ENCODE results near the gene SIK2. TPM values are rescaled to one million over a fixed set of nuclear protein-coding genes. Genes with fewer than 3 reads are reported as not detected.

Gene SIK2
- total and polyA plus RNA-seq, 2 donors (not counting 1 experiment from before 2014, with no cell fraction given): 4.9 to 21.8 TPM

- H3K4me2 ChIP-seq (replicated peaks; ENCODE audit: low read depth, low read length, poor library complexity, severe bottlenecking): no peak overlapping the region
- H4K20me1 ChIP-seq (ENCODE audit: control insufficient read depth, insufficient read depth, low read length, poor library complexity, severe bottlenecking): no peaks in the 10 kb centered on the region
- DNase-seq (no peak), ATAC-seq (ENCODE audit: low read depth) (no peak)
- intact Hi-C loops (cut with micrococcal nuclease): no loop called here
- H3K27ac ChIP-seq (ENCODE audit: low read length in 2 of 2): no peak overlapping the region
- Mint-ChIP-seq H3K27ac (no peak overlapping the region), H3K4me3 (no peak overlapping the region), H3K27me3 (no peaks in the 10 kb centered on the region), H3K4me1 (peaks cover 16% of the 10 kb centered on the region), H3K9me3 (ENCODE audit: insufficient read depth) (no peaks in the 10 kb centered on the region)
- peaks cover 0 to 19% of the 10 kb centered on the region in 2 experiments for H3K36me3 ChIP-seq (replicated peaks in 1 of 2; ENCODE audit: control extremely low read depth in 1 of 2, control insufficient read depth in 1 of 2, extremely low read depth in 1 of 2, insufficient read depth in 2 of 2, low read length in 1 of 2)
- no peak overlapping the region for H3K4me3 ChIP-seq (ENCODE audit: control extremely low read depth in 1 of 5, extremely low read depth in 1 of 5, insufficient read depth in 1 of 5, low read depth in 2 of 5, low read length in 4 of 5)
- H3K9me3 ChIP-seq (ENCODE audit: control extremely low read depth in 1 of 3, control insufficient read depth in 2 of 3, insufficient read depth in 1 of 3, low read length in 2 of 3): no peaks in the 10 kb centered on the region
- H3K79me2 ChIP-seq (ENCODE audit: control insufficient read depth, insufficient read depth, low read length): no peaks in the 10 kb centered on the region
- no peak overlapping the region for H3K9ac ChIP-seq (ENCODE audit: low read length)
- POLR2A ChIA-PET: no interaction called here
- TF ChIP-seq CTCF (IDR thresholded peaks at IDR 0.05) (no peak), EZH2 (IDR thresholded peaks at IDR 0.05; ENCODE audit: borderline replicate concordance, insufficient read depth, low read depth, low read length, poor library complexity, severe bottlenecking) (no peak)
- H2AFZ ChIP-seq (ENCODE audit: insufficient read depth, low read depth, low read length, poor library complexity, severe bottlenecking): no peak overlapping the region
- CTCF ChIA-PET: interaction anchor here (0.5 to 1.4 kb wide), 4 partner anchors 47 to 274 kb away, joined by 3 to 5 read pairs (median 4); no protein-coding TSS in a partner anchor
- H3K27me3 ChIP-seq (replicated peaks in 1 of 4; ENCODE audit: control extremely low read depth in 1 of 4, control insufficient read depth in 3 of 4, insufficient read depth in 4 of 4, low read length in 3 of 4): no peaks in the 10 kb centered on the region
- H3K4me1 ChIP-seq (ENCODE audit: control insufficient read depth in 2 of 2, insufficient read depth in 2 of 2, low read length in 2 of 2): no peaks in the 10 kb centered on the region
- WGBS (ENCODE audit: insufficient coverage): no CpG with 5 or more reads among the region's 1 CpG
Observed at GRCh38 chr11:111699579-111700156, 97.4 kb downstream of the SIK2 start.

GRCh38 chr11:111700162-111700561 is 97.9 kb downstream of the SIK2 start:
- no peaks in the 10 kb centered on the region for H3K4me1 ChIP-seq (ENCODE audit: control insufficient read depth in 2 of 2, insufficient read depth in 2 of 2, low read length in 2 of 2)
- POLR2A ChIA-PET: no interaction called here
- H2AFZ ChIP-seq (ENCODE audit: insufficient read depth, low read depth, low read length, poor library complexity, severe bottlenecking): no peak overlapping the region
- H3K27me3 Mint-ChIP-seq: no peaks in the 10 kb centered on the region
- TF ChIP-seq EZH2 (IDR thresholded peaks at IDR 0.05; ENCODE audit: borderline replicate concordance, insufficient read depth, low read depth, low read length, poor library complexity, severe bottlenecking) (no peak), CTCF (IDR thresholded peaks at IDR 0.05) (no peak)
- no peaks in the 10 kb centered on the region for H3K9me3 Mint-ChIP-seq (ENCODE audit: insufficient read depth)
- H3K4me3 ChIP-seq (ENCODE audit: control extremely low read depth in 1 of 5, extremely low read depth in 1 of 5, insufficient read depth in 1 of 5, low read depth in 2 of 5, low read length in 4 of 5): no peak overlapping the region
- 100% methylated on average over 1 of the region's 1 CpG for WGBS (ENCODE audit: insufficient coverage)
- no peaks in the 10 kb centered on the region for H3K27me3 ChIP-seq (replicated peaks in 1 of 4; ENCODE audit: control extremely low read depth in 1 of 4, control insufficient read depth in 3 of 4, insufficient read depth in 4 of 4, low read length in 3 of 4)
- no peak overlapping the region for H3K4me2 ChIP-seq (replicated peaks; ENCODE audit: low read depth, low read length, poor library complexity, severe bottlenecking)
- intact Hi-C loops (cut with micrococcal nuclease): no loop called here
- no peak overlapping the region for H3K9ac ChIP-seq (ENCODE audit: low read length)
- CTCF ChIA-PET: interaction anchor here (1.1 to 1.4 kb wide), 2 partner anchors 77 to 113 kb away, joined by 5 read pairs; no protein-coding TSS in a partner anchor
- no peaks in the 10 kb centered on the region for H4K20me1 ChIP-seq (ENCODE audit: control insufficient read depth, insufficient read depth, low read length, poor library complexity, severe bottlenecking)
- DNase-seq (no peak), ATAC-seq (ENCODE audit: low read depth) (no peak)
- no peak overlapping the region for H3K4me3 Mint-ChIP-seq
- no peaks in the 10 kb centered on the region for H3K79me2 ChIP-seq (ENCODE audit: control insufficient read depth, insufficient read depth, low read length)
- H3K36me3 ChIP-seq (replicated peaks in 1 of 2; ENCODE audit: control extremely low read depth in 1 of 2, control insufficient read depth in 1 of 2, extremely low read depth in 1 of 2, insufficient read depth in 2 of 2, low read length in 1 of 2): peaks cover 0 to 24% of the 10 kb centered on the region in 2 experiments
- no peak overlapping the region for H3K27ac Mint-ChIP-seq
- H3K27ac ChIP-seq (ENCODE audit: low read length in 2 of 2): no peak overlapping the region
- peaks cover 12% of the 10 kb centered on the region for H3K4me1 Mint-ChIP-seq
- H3K9me3 ChIP-seq (ENCODE audit: control extremely low read depth in 1 of 3, control insufficient read depth in 2 of 3, insufficient read depth in 1 of 3, low read length in 2 of 3): no peaks in the 10 kb centered on the region
